Lung (tissue), 12 donors: ENCODE measurements around the gene DCUN1D3. TPM values are rescaled to one million over a fixed set of nuclear protein-coding genes. Genes with fewer than 3 reads are reported as not detected.
A peak's percentile ranks its signal among the peaks of the same experiment; 100 is the strongest.

Experiments
- ATAC-seq: fragments of 200-7000 bp; cut with Tn5 transposase; one replicate; pipeline ENCODE4 v1.9.1; 2020; ENCODE audit warnings: moderate number of reproducible peaks; ENCODE audit not compliant: insufficient read depth, low FRiP score
- DNase-seq, 3 donors: peaks; one replicate each; pipeline ENCODE4 v3.0.0-alpha.2; 2013 to 2017
- H3K27ac ChIP-seq, 2 donors: one replicate each; pipeline ENCODE4 v1.5.1; 2013; ENCODE audit warnings: mild to moderate bottlenecking in 2 of 2, moderate library complexity in 2 of 2, control low read depth in 1 of 2, inconsistent platforms in 1 of 2, low read depth in 1 of 2, low read length in 1 of 2
- H3K27me3 ChIP-seq, 3 donors: one replicate each; pipeline ENCODE4 v1.5.1; 2013; ENCODE audit warnings: low read length in 2 of 3; ENCODE audit not compliant: control insufficient read depth in 3 of 3, insufficient read depth in 3 of 3
- H3K36me3 ChIP-seq, 4 donors: one replicate each; pipeline ENCODE4 v1.5.1; 2013; ENCODE audit warnings: low read length in 4 of 4, mild to moderate bottlenecking in 1 of 4, moderate library complexity in 1 of 4; ENCODE audit not compliant: control insufficient read depth in 4 of 4, insufficient read depth in 4 of 4
- H3K4me1 ChIP-seq, 5 donors: one replicate each; pipeline ENCODE4 v1.5.1; 2013; ENCODE audit warnings: low read length in 5 of 5, mild to moderate bottlenecking in 2 of 5, moderate library complexity in 1 of 5; ENCODE audit not compliant: control insufficient read depth in 5 of 5, insufficient read depth in 5 of 5
- H3K4me3 ChIP-seq: one replicate; pipeline ENCODE4 v1.5.1; 2013; ENCODE audit warnings: mild to moderate bottlenecking, control low read depth, moderate library complexity
- H3K9ac ChIP-seq, 2 donors: one replicate each; pipeline ENCODE4 v1.5.1; 2013; ENCODE audit warnings: low read length in 2 of 2, control low read depth in 1 of 2; ENCODE audit not compliant: insufficient read depth in 1 of 2
- H3K9me3 ChIP-seq, 4 donors: one replicate each; pipeline ENCODE4 v1.5.1; 2013; ENCODE audit warnings: low read length in 3 of 4, mild to moderate bottlenecking in 1 of 4, moderate library complexity in 1 of 4; ENCODE audit not compliant: control insufficient read depth in 4 of 4, insufficient read depth in 3 of 4
- WGBS, 2 donors: extraction: QIAGEN DNeasy Blood & Tissue Kit; methylation state at CpG; one replicate each; pipeline ENCODE4 v1.1.7; 2013; 5-methylcytosine and 5-hydroxymethylcytosine counted together
- polyA plus RNA-seq, 2 donors: library from polyadenylated mRNA; stranded (reverse); fragments of 200-250 nt; gene quantifications; one replicate each; pipeline ENCODE4 v1.2.1, GENCODE V29; 2013
- total RNA-seq, 2 donors: library from RNA; depleted of rRNA in 1 of 2; stranded (reverse); fragments of >200 nt in 1 of 2; gene quantifications; one replicate each; pipeline ENCODE4 v1.2.1, GENCODE V29; 2014 to 2021
- TF ChIP-seq, protein P1 (sequence below): IDR thresholded peaks from 2 replicates; pipeline ENCODE4 v1.5.1; 2012; ENCODE audit warnings: mild to moderate bottlenecking; ENCODE audit errors: control extremely low read depth, extremely low read depth
- donor health status: control.
- donor health status: control.
- donor health status: Bipolar disorder and iron deficiency.
- donor health status: healthy.
- donor health status: DM: yes; HTN: yes; CAD: no.

Gene DCUN1D3
- total and polyA plus RNA-seq, 4 donors, result 6.1 to 27.8 (median 9.4) TPM

DNA sequence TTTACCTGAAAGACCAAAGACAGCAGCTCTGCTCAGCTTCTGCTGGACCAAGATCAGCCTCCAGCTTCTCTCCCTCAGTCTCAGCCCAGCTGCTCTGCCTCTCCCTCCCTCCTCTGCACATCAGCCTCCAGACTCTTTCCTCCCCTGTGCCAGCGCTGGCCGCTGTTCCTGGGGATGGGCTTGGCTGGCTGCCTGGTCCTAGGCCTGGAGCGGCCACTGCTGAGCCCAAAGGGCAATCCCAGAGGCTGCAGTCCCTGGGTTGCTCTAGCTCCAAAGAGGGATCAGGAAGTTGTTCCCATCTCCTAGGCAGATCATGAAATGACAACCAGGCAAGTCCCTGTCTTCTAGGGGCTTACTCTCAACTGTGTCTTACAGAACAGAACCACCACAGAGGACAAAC, 31.3 kb downstream of the DCUN1D3 start:
- Histone ChIP-seq H3K9me3 (no peaks in the 10 kb centered on the region), H3K4me3 (no peak overlapping the region), H3K36me3 (no peaks in the 10 kb centered on the region), H3K4me1 (peaks cover 9 to 65% (median 59%) of the 10 kb centered on the region in 5 donors), H3K9ac (no peak overlapping the region), H3K27ac (peak overlapping the region; percentile 26 to 38), H3K27me3 (no peaks in the 10 kb centered on the region)
- DNase-seq (peak; percentile 83 to 91 (median 84)), ATAC-seq (no peak)
- TF ChIP-seq, protein P1, sequence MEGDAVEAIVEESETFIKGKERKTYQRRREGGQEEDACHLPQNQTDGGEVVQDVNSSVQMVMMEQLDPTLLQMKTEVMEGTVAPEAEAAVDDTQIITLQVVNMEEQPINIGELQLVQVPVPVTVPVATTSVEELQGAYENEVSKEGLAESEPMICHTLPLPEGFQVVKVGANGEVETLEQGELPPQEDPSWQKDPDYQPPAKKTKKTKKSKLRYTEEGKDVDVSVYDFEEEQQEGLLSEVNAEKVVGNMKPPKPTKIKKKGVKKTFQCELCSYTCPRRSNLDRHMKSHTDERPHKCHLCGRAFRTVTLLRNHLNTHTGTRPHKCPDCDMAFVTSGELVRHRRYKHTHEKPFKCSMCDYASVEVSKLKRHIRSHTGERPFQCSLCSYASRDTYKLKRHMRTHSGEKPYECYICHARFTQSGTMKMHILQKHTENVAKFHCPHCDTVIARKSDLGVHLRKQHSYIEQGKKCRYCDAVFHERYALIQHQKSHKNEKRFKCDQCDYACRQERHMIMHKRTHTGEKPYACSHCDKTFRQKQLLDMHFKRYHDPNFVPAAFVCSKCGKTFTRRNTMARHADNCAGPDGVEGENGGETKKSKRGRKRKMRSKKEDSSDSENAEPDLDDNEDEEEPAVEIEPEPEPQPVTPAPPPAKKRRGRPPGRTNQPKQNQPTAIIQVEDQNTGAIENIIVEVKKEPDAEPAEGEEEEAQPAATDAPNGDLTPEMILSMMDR, result no peak
- WGBS, 2 donors, result 29 to 77% methylated on average over 3 of the region's 3 CpGs

DNA sequence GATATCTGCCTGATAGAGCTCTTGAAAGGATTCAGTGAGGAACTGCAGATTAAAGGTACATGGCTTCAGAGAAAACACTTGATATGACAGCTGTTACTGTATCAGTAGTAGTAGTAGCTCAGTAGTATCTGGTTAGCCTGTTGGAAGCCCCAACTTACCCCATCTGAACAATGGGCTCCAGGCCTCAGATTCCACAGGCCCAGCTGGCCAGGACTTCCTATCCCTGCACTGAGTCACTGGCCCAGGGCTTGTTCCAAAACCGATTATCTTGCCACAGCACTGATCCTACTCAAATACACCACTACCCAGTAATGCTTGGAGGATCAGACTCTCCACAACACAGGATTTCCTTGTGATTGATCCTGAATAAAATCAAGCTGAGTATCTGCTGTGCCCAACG, 32.6 kb downstream of the DCUN1D3 start:
- TF ChIP-seq, protein P1, result no peak
- H3K4me1 ChIP-seq, result peaks cover 9 to 65% (median 58%) of the 10 kb centered on the region in 5 donors
- H3K27ac ChIP-seq, result no peak overlapping the region
- H3K4me3 ChIP-seq, result no peak overlapping the region
- DNase-seq, result no peak
- H3K9me3 ChIP-seq, result no peaks in the 10 kb centered on the region
- ATAC-seq, result no peak
- H3K9ac ChIP-seq, result no peak overlapping the region
- 82 to 83% methylated on average over 2 of the region's 2 CpGs for WGBS, 2 donors
- peaks cover 0 to under 1% (median 0%) of the 10 kb centered on the region in 4 donors for H3K36me3 ChIP-seq
- H3K27me3 ChIP-seq, result no peaks in the 10 kb centered on the region

DNA sequence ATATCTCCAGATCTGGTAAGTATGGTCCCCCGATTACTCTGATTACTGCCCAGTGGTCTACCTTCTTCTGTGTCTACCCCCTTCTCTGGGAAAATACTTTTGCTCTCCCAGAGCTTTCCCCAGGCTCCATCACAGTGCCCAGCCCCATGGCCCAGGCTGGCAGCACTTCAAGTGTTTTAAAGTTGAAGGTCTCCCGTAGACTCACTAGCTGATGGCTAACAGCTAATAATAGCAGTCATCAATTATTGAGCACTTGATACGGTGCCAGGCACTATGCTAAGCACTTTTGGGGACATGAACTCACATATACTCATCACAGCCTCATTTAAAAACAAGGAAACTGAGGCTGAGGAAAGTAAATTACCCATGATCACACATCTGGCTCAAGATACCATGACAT, 33.4 kb downstream of the DCUN1D3 start:
- DNase-seq, result peak in 2 of 3 donors; percentile 38 to 58
- whole genome bisulfite sequencing, 2 donors, result 66 to 87% methylated on average over 3 of the region's 3 CpGs
- peaks cover 0 to 8% (median 4%) of the 10 kb centered on the region in 4 donors for H3K36me3 ChIP-seq
- H3K27me3 ChIP-seq, result no peaks in the 10 kb centered on the region
- H3K9ac ChIP-seq, result no peak overlapping the region
- H3K4me1 ChIP-seq, result peaks cover 9 to 62% (median 57%) of the 10 kb centered on the region in 5 donors
- H3K27ac ChIP-seq, result no peak overlapping the region
- no peak for ATAC-seq
- TF ChIP-seq, protein P1, result no peak
- no peak overlapping the region for H3K4me3 ChIP-seq
- H3K9me3 ChIP-seq, result peaks cover 0 to 4% (median 0%) of the 10 kb centered on the region in 4 donors
